ENCODE results near the gene TMEM255A. TPM values are rescaled to one million over a fixed set of nuclear protein-coding genes. Genes with fewer than 3 reads are reported as not detected.
"Not testable (repeated sequence)": the region's sequence is repeated elsewhere in the genome, so short reads cannot be mapped to it uniquely, and the experiment has no call there.

The TMEM255A gene
- total RNA-seq, 2 donors from 2014 or later: 0.52 TPM; not detected in 1

DNA sequence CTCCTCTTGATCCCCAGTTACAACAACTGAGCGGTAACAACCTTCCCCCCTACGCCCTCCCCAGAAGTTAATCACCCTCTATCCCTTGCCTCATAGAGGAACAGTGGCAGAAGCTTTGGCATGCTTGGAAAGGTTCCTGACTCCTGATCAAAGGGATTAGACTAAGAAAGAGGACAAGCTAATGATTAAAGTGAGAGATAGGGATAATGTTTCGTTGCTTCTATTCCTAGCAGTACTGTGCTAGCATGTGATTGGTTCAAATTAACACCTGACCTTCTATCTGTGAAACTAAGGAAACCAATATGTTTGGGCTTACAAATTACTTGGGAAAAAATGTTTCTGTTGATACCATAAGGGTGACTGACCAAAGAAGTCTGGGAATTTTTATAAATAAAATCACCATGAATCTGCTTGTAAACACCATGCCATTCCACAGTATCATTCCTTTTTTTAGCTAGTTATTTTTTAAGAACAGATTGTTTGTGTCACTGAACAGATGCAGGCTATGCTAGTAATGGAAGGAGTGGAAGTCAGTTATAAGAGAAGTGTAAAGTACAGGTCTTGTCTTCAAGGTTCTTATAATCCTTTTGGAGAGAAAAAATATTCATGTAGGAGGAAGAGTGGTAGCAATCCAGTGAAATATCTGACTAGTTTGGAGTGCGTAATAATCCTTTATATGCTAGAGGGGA, 39.3 kb upstream of the TMEM255A start:
- no peaks in the 10 kb centered on the region for H3K9me3 ChIP-seq
- no peak overlapping the region for H3K4me3 ChIP-seq
- WGBS, 2 donors: 64 to 69% methylated on average over 4 of the region's 4 CpGs
- no peak for TF ChIP-seq CTCF (IDR thresholded peaks at IDR 0.05)
- no peak for TF ChIP-seq POLR2A (IDR thresholded peaks at IDR 0.05)
- H3K36me3 ChIP-seq (replicated peaks in 1 of 2; ENCODE audit: insufficient read depth in 1 of 2, low read depth in 2 of 2): no peaks in the 10 kb centered on the region
- intact Hi-C loops (cut with DNase I): no loop called here
- no peaks in the 10 kb centered on the region for H3K27me3 ChIP-seq
- no peak overlapping the region for H3K27ac ChIP-seq
- no peaks in the 10 kb centered on the region for H3K4me1 ChIP-seq
- ATAC-seq (no peak), DNase-seq (no peak)

DNA sequence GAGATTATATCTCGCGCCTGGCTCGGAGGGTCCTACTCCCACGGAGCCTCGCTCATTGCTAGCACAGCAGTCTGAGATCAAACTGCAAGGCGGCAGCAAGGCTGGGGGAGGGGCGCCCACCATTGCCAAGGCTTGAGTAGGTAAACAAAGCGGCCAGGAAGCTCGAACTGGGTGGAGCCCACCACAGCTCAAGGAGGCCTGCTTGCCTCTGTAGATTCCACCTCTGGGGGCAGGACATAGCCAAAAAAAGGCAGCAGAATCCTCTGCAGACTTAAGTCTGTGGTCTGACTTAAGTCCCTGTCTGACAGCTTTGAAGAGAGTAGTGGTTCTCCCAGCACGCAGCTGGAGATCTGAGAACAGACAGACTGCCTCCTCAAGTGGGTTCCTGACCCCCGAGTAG, 33.3 kb upstream of the TMEM255A start:
- 55% methylated on average over 8 of the region's 11 CpGs; no CpG with 5 or more reads in 1 of the 2 donors for WGBS, 2 donors

GRCh38 chrX:120336899-120337298, 25.6 kb upstream of the TMEM255A start:
- Histone ChIP-seq H3K9me3 (no peaks in the 10 kb centered on the region), H3K4me3 (no peak overlapping the region), H3K27me3 (no peaks in the 10 kb centered on the region), H3K36me3 (replicated peaks in 1 of 2; ENCODE audit: insufficient read depth in 1 of 2, low read depth in 2 of 2) (no peaks in the 10 kb centered on the region), H3K4me1 (no peaks in the 10 kb centered on the region), H3K27ac (no peak overlapping the region)
- no peak for DNase-seq
- no peak for TF ChIP-seq CTCF (IDR thresholded peaks at IDR 0.05)
- TF ChIP-seq POLR2A (IDR thresholded peaks at IDR 0.05): no peak
- intact Hi-C loops (cut with DNase I): no loop called here
- ATAC-seq: no peak

More for the DNA sequence above, 33.3 kb upstream of the TMEM255A start:
- DNase-seq; H3K9me3 ChIP-seq; H3K4me3 ChIP-seq; H3K36me3 ChIP-seq (replicated peaks in 1 of 2; ENCODE audit: insufficient read depth in 1 of 2, low read depth in 2 of 2); intact Hi-C loops (cut with DNase I); H3K27me3 ChIP-seq; H3K27ac ChIP-seq; H3K4me1 ChIP-seq; ATAC-seq: not testable (repeated sequence)

GRCh38 chrX:120335289-120335688, 24.0 kb upstream of the TMEM255A start:
- ATAC-seq (no peak), DNase-seq (no peak)
- Histone ChIP-seq H3K36me3 (replicated peaks in 1 of 2; ENCODE audit: insufficient read depth in 1 of 2, low read depth in 2 of 2) (no peaks in the 10 kb centered on the region), H3K9me3 (no peaks in the 10 kb centered on the region), H3K4me1 (no peaks in the 10 kb centered on the region), H3K4me3 (no peak overlapping the region), H3K27me3 (no peaks in the 10 kb centered on the region), H3K27ac (no peak overlapping the region)
- no peak for TF ChIP-seq POLR2A (IDR thresholded peaks at IDR 0.05)
- TF ChIP-seq CTCF (IDR thresholded peaks at IDR 0.05): no peak
- intact Hi-C loops (cut with DNase I): no loop called here
- 37 to 68% methylated on average over 2 of the region's 2 CpGs for WGBS, 2 donors

DNA sequence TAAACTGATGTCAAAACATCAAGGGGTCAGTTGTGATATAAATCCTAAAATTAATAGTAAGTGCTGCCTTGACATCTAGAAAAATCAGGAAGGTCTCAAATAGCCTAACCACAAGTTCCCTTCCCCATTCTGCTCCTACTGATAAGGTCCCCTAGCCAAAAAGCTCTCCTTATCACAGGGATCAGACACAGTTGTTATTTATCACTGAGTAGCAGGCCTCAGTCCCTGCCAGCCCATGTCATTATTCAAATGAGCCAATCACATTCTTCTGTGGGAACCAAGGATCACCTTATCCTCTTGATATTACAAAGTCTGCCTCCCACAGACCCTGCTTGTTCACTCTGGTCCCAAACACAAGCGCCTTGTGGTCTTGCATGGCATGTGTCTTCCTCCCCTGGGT, 23.3 kb upstream of the TMEM255A start:
- no peak for TF ChIP-seq POLR2A (IDR thresholded peaks at IDR 0.05)
- TF ChIP-seq CTCF (IDR thresholded peaks at IDR 0.05): no peak
- H3K27ac ChIP-seq: no peak overlapping the region
- WGBS, 2 donors: 71 to 90% methylated on average over 1 of the region's 1 CpG
- H3K27me3 ChIP-seq: no peaks in the 10 kb centered on the region
- no peaks in the 10 kb centered on the region for H3K36me3 ChIP-seq (replicated peaks in 1 of 2; ENCODE audit: insufficient read depth in 1 of 2, low read depth in 2 of 2)
- intact Hi-C loops (cut with DNase I): no loop called here
- no peaks in the 10 kb centered on the region for H3K4me1 ChIP-seq
- no peak overlapping the region for H3K4me3 ChIP-seq
- DNase-seq (no peak), ATAC-seq (no peak)
- H3K9me3 ChIP-seq: no peaks in the 10 kb centered on the region
